Mesenchymal stem cell (in vitro differentiated cells and primary cell): ENCODE results near the gene PBX1.
A peak's percentile ranks its signal among the peaks of the same experiment; 100 is the strongest.

Experiments
- DNase-seq: peaks from one replicate; pipeline ENCODE4 v3.0.0-alpha.2; 2013
- H2AFZ ChIP-seq: one replicate; pipeline ENCODE4 v1.6.1; 2013; ENCODE audit warnings: low read depth, mild to moderate bottlenecking, control low read depth, inconsistent platforms, low read length, moderate library complexity
- H2AK5ac ChIP-seq: 2 replicates; pipeline ENCODE4 v1.6.1; 2013; ENCODE audit warnings: low read length, moderate library complexity, mild to moderate bottlenecking, inconsistent platforms; ENCODE audit not compliant: severe bottlenecking
- H2BK120ac ChIP-seq: one replicate; pipeline ENCODE4 v1.6.1; 2013; ENCODE audit warnings: low read depth, mild to moderate bottlenecking, inconsistent platforms, low read length, moderate library complexity
- H2BK12ac ChIP-seq, 2 experiments: one replicate each; pipeline ENCODE4 v1.6.1; 2013; ENCODE audit warnings: inconsistent platforms in 2 of 2, low read length in 2 of 2, mild to moderate bottlenecking in 2 of 2, moderate library complexity in 2 of 2, control low read depth in 1 of 2
- H2BK15ac ChIP-seq: one replicate; pipeline ENCODE4 v1.6.1; 2013; ENCODE audit warnings: mild to moderate bottlenecking, low read depth, inconsistent platforms; ENCODE audit not compliant: poor library complexity, severe bottlenecking
- H2BK5ac ChIP-seq: 2 replicates; pipeline ENCODE4 v1.6.1; 2013; ENCODE audit warnings: low read depth, mild to moderate bottlenecking, low read length, control low read depth, inconsistent platforms; ENCODE audit not compliant: poor library complexity, severe bottlenecking
- H3K14ac ChIP-seq, 2 experiments: one replicate each; pipeline ENCODE4 v1.6.1; 2013; ENCODE audit warnings: inconsistent platforms in 2 of 2, low read length in 2 of 2, control low read depth in 1 of 2, mild to moderate bottlenecking in 1 of 2, moderate library complexity in 1 of 2
- H3K18ac ChIP-seq, 2 experiments: one replicate each; pipeline ENCODE4 v1.6.1; 2013; ENCODE audit warnings: inconsistent platforms in 2 of 2, low read length in 2 of 2, control low read depth in 1 of 2, low read depth in 1 of 2, mild to moderate bottlenecking in 1 of 2
- H3K23ac ChIP-seq, 2 experiments: one replicate each; pipeline ENCODE4 v1.6.1; 2013; ENCODE audit warnings: inconsistent platforms in 2 of 2, low read length in 2 of 2, mild to moderate bottlenecking in 2 of 2, moderate library complexity in 2 of 2, control low read depth in 1 of 2
- H3K27ac ChIP-seq: 2 replicates; pipeline ENCODE4 v1.5.1; 2013; ENCODE audit warnings: mild to moderate bottlenecking, moderate library complexity, low read length, control low read depth, inconsistent platforms; ENCODE audit not compliant: poor library complexity, severe bottlenecking
- H3K27me3 ChIP-seq, 2 experiments: 2 replicates each; pipeline versions ENCODE4 v1.6.1 to v1.7.0; 2013; ENCODE audit warnings: low read length in 2 of 2, mild to moderate bottlenecking in 2 of 2, moderate library complexity in 2 of 2, control low read depth in 1 of 2, inconsistent platforms in 1 of 2; ENCODE audit not compliant: control insufficient read depth in 1 of 2, insufficient read depth in 1 of 2
- H3K36me3 ChIP-seq, 2 experiments: 2 replicates each; pipeline versions ENCODE4 v1.6.1 to v1.7.0; 2013; ENCODE audit warnings: low read length in 2 of 2, control low read depth in 1 of 2, inconsistent platforms in 1 of 2, low read depth in 1 of 2, mild to moderate bottlenecking in 1 of 2; ENCODE audit not compliant: insufficient read depth in 2 of 2, control insufficient read depth in 1 of 2
- H3K4ac ChIP-seq, 2 experiments: one replicate each; pipeline ENCODE4 v1.6.1; 2013; ENCODE audit warnings: inconsistent platforms in 2 of 2, low read length in 2 of 2, mild to moderate bottlenecking in 2 of 2, moderate library complexity in 2 of 2, control low read depth in 1 of 2, low read depth in 1 of 2
- H3K4me1 ChIP-seq: 2 replicates; pipeline ENCODE4 v1.6.1; 2013; ENCODE audit warnings: low read depth, low read length, control low read depth; ENCODE audit not compliant: control insufficient read depth, insufficient read depth
- H3K4me2 ChIP-seq: 2 replicates; pipeline ENCODE4 v1.6.1; 2013; ENCODE audit warnings: low read length, mild to moderate bottlenecking, inconsistent platforms; ENCODE audit not compliant: poor library complexity, severe bottlenecking
- H3K4me3 ChIP-seq, 2 experiments: 2 replicates each; pipeline versions ENCODE4 v1.5.1 to v1.7.0; 2013; ENCODE audit warnings: low read length in 2 of 2, mild to moderate bottlenecking in 2 of 2, control low read depth in 1 of 2, low read depth in 1 of 2; ENCODE audit not compliant: insufficient read depth in 1 of 2
- H3K79me1 ChIP-seq: replicated peaks from 2 replicates; pipeline ENCODE4 v1.6.1; 2013; ENCODE audit warnings: mild to moderate bottlenecking, control low read depth, low read length, inconsistent platforms; ENCODE audit not compliant: poor library complexity, severe bottlenecking
- H3K9ac ChIP-seq: 2 replicates; pipeline ENCODE4 v1.7.0; 2013; ENCODE audit warnings: mild to moderate bottlenecking, low read length, moderate library complexity
- H3K9me3 ChIP-seq: 2 replicates; pipeline ENCODE4 v1.7.0; 2013; ENCODE audit warnings: mild to moderate bottlenecking, low read length; ENCODE audit not compliant: control insufficient read depth
- H4K8ac ChIP-seq: one replicate; pipeline ENCODE4 v1.6.1; 2013; ENCODE audit warnings: inconsistent platforms, mild to moderate bottlenecking, low read length, moderate library complexity
- H4K91ac ChIP-seq: one replicate; pipeline ENCODE4 v1.6.1; 2013; ENCODE audit warnings: mild to moderate bottlenecking, low read length, inconsistent platforms
- WGBS: methylation state at CpG from one replicate; pipeline ENCODE4 v1.1.7; 2013; ENCODE audit warnings: mixed read lengths; 5-methylcytosine and 5-hydroxymethylcytosine counted together

Gene PBX1

DNA sequence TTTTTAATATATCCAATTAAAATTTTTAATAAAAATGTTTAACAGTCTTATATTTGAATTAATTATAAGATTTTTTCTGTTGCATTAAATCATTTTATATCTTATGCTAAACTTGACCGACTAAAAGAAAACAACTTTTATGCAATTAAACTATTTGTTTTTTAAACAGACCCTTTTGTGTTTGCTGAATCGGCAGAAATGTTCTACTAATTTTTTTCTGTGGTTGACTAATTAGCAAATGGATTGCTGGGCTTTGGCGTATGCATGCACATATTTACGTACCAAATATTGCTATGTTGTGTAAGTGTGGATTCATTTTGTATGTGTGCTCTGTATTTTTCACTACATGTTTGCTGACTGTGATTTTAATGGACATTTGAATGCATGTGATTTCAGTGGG is 174.8 kb downstream of the PBX1 start:
- no peak for DNase-seq
- Histone ChIP-seq H3K14ac (no peak overlapping the region), H2AK5ac (no peak overlapping the region), H2BK120ac (no peak overlapping the region), H3K9ac (no peak overlapping the region), H4K91ac (no peak overlapping the region), H3K4me1 (no peaks in the 10 kb centered on the region), H3K79me1 (no peaks in the 10 kb centered on the region), H3K27ac (no peak overlapping the region), H3K36me3 (peaks cover 0 to 3% of the 10 kb centered on the region in 2 experiments), H3K4ac (no peak overlapping the region), H4K8ac (no peak overlapping the region), H2BK5ac (no peak overlapping the region), H3K23ac (no peak overlapping the region), H3K4me3 (no peak overlapping the region), H2BK15ac (no peak overlapping the region), H3K4me2 (no peak overlapping the region), H2BK12ac (no peak overlapping the region), H2AFZ (no peak overlapping the region), H3K18ac (no peak overlapping the region), H3K9me3 (no peaks in the 10 kb centered on the region), H3K27me3 (no peaks in the 10 kb centered on the region)
- 93% methylated on average over 3 of the region's 4 CpGs for WGBS

DNA sequence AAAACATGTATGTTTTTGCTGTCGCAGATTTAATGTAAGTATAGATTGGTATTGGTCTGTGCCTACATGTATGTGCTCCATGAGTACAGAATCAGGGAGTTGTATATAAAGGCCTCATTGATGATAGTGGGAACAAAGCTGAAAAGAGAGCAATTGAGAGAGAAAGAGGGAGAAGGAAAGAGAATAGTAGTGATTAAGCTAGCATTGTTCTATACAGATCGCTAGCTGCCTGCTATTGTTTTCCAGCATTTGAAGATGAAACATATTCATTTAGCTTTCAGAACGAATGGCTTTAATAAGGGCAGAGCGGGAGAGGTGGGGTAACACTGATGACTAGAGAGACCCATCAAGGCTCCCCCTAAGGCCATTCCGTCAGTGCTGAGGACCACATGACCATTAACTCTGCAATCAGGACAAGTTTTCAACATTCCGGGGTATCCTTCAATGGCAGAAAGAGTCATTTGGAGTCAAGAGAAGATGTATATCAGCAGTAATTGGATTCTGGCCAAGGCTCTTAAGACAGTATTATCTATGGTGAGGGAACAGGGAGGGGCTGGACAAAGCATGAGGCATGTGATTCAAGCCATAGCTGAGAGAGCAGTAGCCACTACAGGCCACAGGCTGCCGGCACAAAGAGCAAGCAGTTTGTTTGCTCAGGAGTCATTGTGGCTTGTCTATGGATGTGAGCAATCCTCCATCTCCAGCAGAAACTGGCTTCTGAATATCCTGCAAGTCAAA is 176.5 kb downstream of the PBX1 start:
- Histone ChIP-seq H3K79me1 (peaks cover 2% of the 10 kb centered on the region), H2AFZ (no peak overlapping the region), H4K8ac (peak overlapping the region; percentile 62), H3K36me3 (peaks cover 0 to 3% of the 10 kb centered on the region in 2 experiments), H3K9ac (no peak overlapping the region), H3K18ac (peak overlapping the region; percentile 13 to 46), H3K4ac (no peak overlapping the region), H3K4me3 (no peak overlapping the region), H3K27ac (no peak overlapping the region), H4K91ac (no peak overlapping the region), H3K27me3 (no peaks in the 10 kb centered on the region), H3K9me3 (no peaks in the 10 kb centered on the region), H3K14ac (no peak overlapping the region), H3K4me1 (no peaks in the 10 kb centered on the region), H2BK12ac (peak overlapping the region; percentile 15 to 38), H3K4me2 (no peak overlapping the region), H2BK5ac (no peak overlapping the region), H2AK5ac (no peak overlapping the region), H3K23ac (no peak overlapping the region), H2BK120ac (no peak overlapping the region), H2BK15ac (no peak overlapping the region)
- 79% methylated on average over 7 of the region's 7 CpGs for WGBS
- DNase-seq, result peak; percentile 75

DNA sequence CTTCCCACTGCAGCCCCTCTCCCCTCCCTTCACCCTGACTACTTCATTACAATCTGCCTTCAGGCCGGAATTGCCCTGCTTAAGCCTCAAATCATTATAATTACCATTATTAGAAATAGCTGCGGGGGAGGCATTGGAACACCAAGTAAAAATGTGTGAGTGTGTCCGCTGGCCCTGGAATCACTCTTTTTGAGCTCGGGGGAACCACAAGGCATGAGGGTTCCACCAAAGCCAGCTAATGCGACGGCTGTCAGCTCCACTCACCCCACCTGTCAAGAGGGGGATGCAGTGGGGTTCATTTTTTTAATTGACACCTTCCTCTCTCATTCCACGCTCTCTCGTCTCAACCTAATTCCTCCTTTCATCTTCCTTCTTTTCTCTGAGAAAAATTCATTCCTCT is 177.2 kb downstream of the PBX1 start:
- Histone ChIP-seq H3K4me1 (no peaks in the 10 kb centered on the region), H3K4me2 (no peak overlapping the region), H3K14ac (no peak overlapping the region), H2BK5ac (no peak overlapping the region), H2BK120ac (no peak overlapping the region), H3K4me3 (no peak overlapping the region), H3K79me1 (peaks cover 2% of the 10 kb centered on the region), H2AFZ (no peak overlapping the region), H2AK5ac (no peak overlapping the region), H4K91ac (no peak overlapping the region), H2BK12ac (peak overlapping the region in 1 of 2 experiments; percentile 38), H3K27ac (no peak overlapping the region), H3K9me3 (no peaks in the 10 kb centered on the region), H3K36me3 (peaks cover 0 to 3% of the 10 kb centered on the region in 2 experiments), H3K23ac (no peak overlapping the region), H3K4ac (no peak overlapping the region), H3K9ac (no peak overlapping the region), H2BK15ac (no peak overlapping the region), H3K27me3 (no peaks in the 10 kb centered on the region), H3K18ac (peak overlapping the region; percentile 13 to 46), H4K8ac (peak overlapping the region; percentile 62)
- DNase-seq, result no peak
- WGBS, result 95% methylated on average over 5 of the region's 8 CpGs

DNA sequence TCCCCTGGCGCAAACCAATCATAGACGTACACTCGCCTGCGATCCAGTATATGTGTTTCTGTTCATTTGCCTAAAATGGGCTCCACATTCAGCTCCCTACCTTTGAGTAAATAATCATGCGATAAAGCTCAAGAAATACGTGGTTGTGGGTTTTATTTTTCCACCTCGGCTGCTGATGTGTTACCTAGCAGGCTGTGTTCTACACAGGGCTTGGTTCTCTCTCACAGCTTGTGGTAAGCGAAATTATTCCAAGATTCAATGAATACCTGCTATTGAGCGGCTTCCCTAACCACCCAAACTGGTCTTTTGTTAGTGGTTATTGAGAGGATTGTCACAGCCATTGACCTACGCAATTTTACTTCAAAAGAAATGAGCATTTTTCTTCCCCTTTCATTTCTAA is 180.2 kb downstream of the PBX1 start:
- Histone ChIP-seq H3K14ac (no peak overlapping the region), H4K8ac (no peak overlapping the region), H3K4me2 (no peak overlapping the region), H4K91ac (no peak overlapping the region), H2BK5ac (no peak overlapping the region), H2BK120ac (no peak overlapping the region), H3K23ac (no peak overlapping the region), H3K4me1 (no peaks in the 10 kb centered on the region), H2AFZ (no peak overlapping the region), H3K36me3 (no peaks in the 10 kb centered on the region), H3K18ac (no peak overlapping the region), H3K4ac (no peak overlapping the region), H2BK12ac (no peak overlapping the region), H3K4me3 (no peak overlapping the region), H3K27me3 (no peaks in the 10 kb centered on the region), H3K79me1 (peaks cover 2% of the 10 kb centered on the region), H3K27ac (no peak overlapping the region), H3K9me3 (no peaks in the 10 kb centered on the region), H2BK15ac (no peak overlapping the region), H3K9ac (no peak overlapping the region), H2AK5ac (no peak overlapping the region)
- WGBS, result 97% methylated on average over 7 of the region's 10 CpGs
- no peak for DNase-seq
